ENCODE data around the gene ACOT7.

Gene ACOT7

DNA sequence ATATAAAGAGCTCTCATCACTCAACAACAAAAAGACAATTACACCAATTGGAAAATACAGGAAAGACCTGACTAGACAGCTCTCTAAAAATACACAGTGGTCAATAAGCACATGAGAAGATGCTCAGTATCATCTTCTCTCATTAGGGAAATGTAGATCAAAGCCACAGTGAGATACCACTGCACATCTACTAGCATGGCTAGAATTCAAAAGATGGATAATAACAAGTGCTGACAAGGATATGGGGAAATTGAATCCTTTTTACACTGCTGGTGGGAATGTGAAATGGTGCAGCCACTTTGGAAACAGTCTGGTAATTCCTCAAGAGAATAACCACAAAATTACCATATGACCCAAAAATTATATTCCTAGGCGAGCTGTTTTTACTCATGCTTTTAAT, 9.4 kb downstream of the ACOT7 start:
- TF ChIP-seq CTCF (IDR thresholded peaks at IDR 0.05; ENCODE audit: borderline replicate concordance, extremely low read depth, low read length, poor library complexity, severe bottlenecking) (no peak), EZH2 (IDR thresholded peaks at IDR 0.05; ENCODE audit: borderline replicate concordance, low read depth, low read length, severe bottlenecking) (no peak)
- Histone ChIP-seq H3K79me2 (ENCODE audit: insufficient read depth, low read length) (peaks cover 92% of the 10 kb centered on the region), H3K4me3 (ENCODE audit: low read depth in 1 of 2, low read length in 2 of 2) (no peak overlapping the region), H3K4me1 (ENCODE audit: insufficient read depth, low read length) (no peaks in the 10 kb centered on the region), H3K9ac (ENCODE audit: low read depth, low read length) (no peak overlapping the region), H3K4me2 (ENCODE audit: insufficient read depth, low read length) (no peak overlapping the region), H3K9me3 (ENCODE audit: insufficient read depth, low read length, severe bottlenecking) (no peaks in the 10 kb centered on the region), H3K27me3 (ENCODE audit: insufficient read depth, low read length, poor library complexity) (no peaks in the 10 kb centered on the region), H2AFZ (ENCODE audit: low read depth, low read length) (no peak overlapping the region), H3K36me3 (ENCODE audit: insufficient read depth, low read length) (peaks cover 17% of the 10 kb centered on the region; the same call in 1 of the 2 replicates), H3K27ac (ENCODE audit: low read length) (no peak overlapping the region), H4K20me1 (ENCODE audit: insufficient read depth, low read length) (peaks cover 51% of the 10 kb centered on the region)
- no peak for DNase-seq
- no peak for ATAC-seq (ENCODE audit: insufficient read depth, low read depth)

- Histone ChIP-seq H3K36me3 (ENCODE audit: insufficient read depth, low read length) (peaks cover 5% of the 10 kb centered on the region; the same call in 1 of the 2 replicates), H3K4me1 (ENCODE audit: insufficient read depth, low read length) (no peaks in the 10 kb centered on the region), H3K4me2 (ENCODE audit: insufficient read depth, low read length) (no peak overlapping the region), H2AFZ (ENCODE audit: low read depth, low read length) (no peak overlapping the region), H3K27ac (ENCODE audit: low read length) (no peak overlapping the region), H3K4me3 (ENCODE audit: low read depth in 1 of 2, low read length in 2 of 2) (no peak overlapping the region), H3K79me2 (ENCODE audit: insufficient read depth, low read length) (peaks cover 89% of the 10 kb centered on the region), H3K9ac (ENCODE audit: low read depth, low read length) (no peak overlapping the region), H3K27me3 (ENCODE audit: insufficient read depth, low read length, poor library complexity) (no peaks in the 10 kb centered on the region), H3K9me3 (ENCODE audit: insufficient read depth, low read length, severe bottlenecking) (no peaks in the 10 kb centered on the region), H4K20me1 (ENCODE audit: insufficient read depth, low read length) (peaks cover 50% of the 10 kb centered on the region)
- DNase-seq, result no peak
- TF ChIP-seq EZH2 (IDR thresholded peaks at IDR 0.05; ENCODE audit: borderline replicate concordance, low read depth, low read length, severe bottlenecking), result no peak
- no peak for TF ChIP-seq CTCF (IDR thresholded peaks at IDR 0.05; ENCODE audit: borderline replicate concordance, extremely low read depth, low read length, poor library complexity, severe bottlenecking)
- no peak for ATAC-seq (ENCODE audit: insufficient read depth, low read depth)
These were observed 13.5 kb downstream of the ACOT7 start for GRCh38 chr1:6380037-6380436.

DNA sequence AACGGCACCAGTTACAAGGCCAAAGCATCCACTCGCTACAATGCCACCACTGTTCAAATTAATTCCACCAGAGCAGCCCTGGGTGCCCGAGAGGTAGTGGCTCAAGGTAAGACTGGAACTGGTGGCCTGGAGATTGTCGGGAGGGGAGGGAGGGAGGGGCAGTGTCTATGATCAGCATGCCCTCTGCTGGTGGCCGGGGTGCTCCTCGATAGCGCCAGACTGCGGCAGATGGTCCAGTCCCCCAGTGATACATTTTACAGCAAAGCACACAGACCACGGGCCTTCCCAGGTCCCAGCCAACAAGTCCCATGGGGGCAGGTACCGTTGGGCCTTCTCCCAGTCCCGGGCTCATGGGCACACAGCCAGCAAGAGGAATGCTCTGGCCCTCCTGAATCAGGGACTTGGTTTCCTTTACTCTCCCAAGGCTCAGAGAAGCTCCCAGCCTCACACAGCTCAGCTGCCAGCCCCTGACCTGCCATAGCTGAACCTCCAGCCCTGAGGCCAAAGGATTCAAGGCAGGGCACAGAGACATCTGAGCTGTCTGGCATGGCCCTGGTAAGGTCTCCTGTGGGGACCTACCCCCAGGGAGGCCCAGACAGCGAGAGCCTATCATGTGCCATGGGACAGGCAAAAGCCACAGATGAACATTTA, 15.3 kb downstream of the ACOT7 start:
- Histone ChIP-seq H3K79me2 (ENCODE audit: insufficient read depth, low read length) (peaks cover 87% of the 10 kb centered on the region), H3K9ac (ENCODE audit: low read depth, low read length) (no peak overlapping the region), H2AFZ (ENCODE audit: low read depth, low read length) (no peak overlapping the region), H3K36me3 (ENCODE audit: insufficient read depth, low read length) (no peaks in the 10 kb centered on the region; the same call in 1 of the 2 replicates), H3K4me1 (ENCODE audit: insufficient read depth, low read length) (no peaks in the 10 kb centered on the region), H4K20me1 (ENCODE audit: insufficient read depth, low read length) (peaks cover 54% of the 10 kb centered on the region), H3K27ac (ENCODE audit: low read length) (no peak overlapping the region), H3K9me3 (ENCODE audit: insufficient read depth, low read length, severe bottlenecking) (no peaks in the 10 kb centered on the region), H3K27me3 (ENCODE audit: insufficient read depth, low read length, poor library complexity) (no peaks in the 10 kb centered on the region), H3K4me2 (ENCODE audit: insufficient read depth, low read length) (no peak overlapping the region), H3K4me3 (ENCODE audit: low read depth in 1 of 2, low read length in 2 of 2) (no peak overlapping the region)
- peak; percentile 19; the same call in 1 of the 3 replicates for ATAC-seq (ENCODE audit: insufficient read depth, low read depth)
- no peak for DNase-seq
- TF ChIP-seq EZH2 (IDR thresholded peaks at IDR 0.05; ENCODE audit: borderline replicate concordance, low read depth, low read length, severe bottlenecking) (no peak), CTCF (IDR thresholded peaks at IDR 0.05; ENCODE audit: borderline replicate concordance, extremely low read depth, low read length, poor library complexity, severe bottlenecking) (peak; percentile 20)
